Tibial nerve (tissue), 4 donors: ENCODE results near the gene PODXL2. TPM values are rescaled to one million over a fixed set of nuclear protein-coding genes. Genes with fewer than 3 reads are reported as not detected.

Experiments used
- DNase-seq, 2 donors: peaks; one replicate each; pipeline ENCODE4 v3.0.0-alpha.2; 2019; ENCODE audit warnings: low spot score in 2 of 2
- H3K27ac ChIP-seq, 4 donors: fragments of 200-600 bp; sonication (generic) in 3 of 4; one replicate each; pipeline ENCODE4 v1.5.1; 2017 to 2019; ENCODE audit warnings: mild to moderate bottlenecking in 1 of 4
- H3K27me3 ChIP-seq, 2 donors: fragments of 200-600 bp; sonication (generic) in 1 of 2; one replicate each; pipeline versions ENCODE4 v1.5.1 to v1.6.0; 2017 to 2019
- H3K36me3 ChIP-seq, 3 donors: fragments of 200-600 bp; sonication (generic); one replicate each; pipeline ENCODE4 v1.5.1; 2018 to 2019
- H3K4me1 ChIP-seq, 4 donors: fragments of 200-600 bp; sonication (generic) in 3 of 4; one replicate each; pipeline ENCODE4 v1.5.1; 2017 to 2019
- H3K4me3 ChIP-seq, 4 donors: fragments of 200-600 bp; sonication (generic) in 3 of 4; one replicate each; pipeline ENCODE4 v1.5.1; 2017 to 2019; ENCODE audit warnings: mild to moderate bottlenecking in 1 of 4, moderate library complexity in 1 of 4
- H3K9me3 ChIP-seq, 4 donors: fragments of 200-600 bp; sonication (generic) in 3 of 4; one replicate each; pipeline ENCODE4 v1.5.1; 2017 to 2019
- CTCF ChIP-seq, 5 experiments: fragments of 200-600 bp in 3 of 5; fragments of 450-650 bp in 2 of 5; sonication (generic) in 3 of 5; IDR thresholded peaks; one replicate each; pipeline ENCODE4 v1.5.1; 2016 to 2019; ENCODE audit warnings: antibody characterized with exemption in 5 of 5, mild to moderate bottlenecking in 3 of 5, moderate library complexity in 2 of 5
- EP300 ChIP-seq, 2 donors: sonication (generic); formaldehyde crosslinking; IDR thresholded peaks; one replicate each; pipeline ENCODE4 v1.6.1; 2017; ENCODE audit warnings: antibody characterized with exemption in 2 of 2, mild to moderate bottlenecking in 1 of 2
- POLR2A ChIP-seq, 2 donors: fragments of 450-650 bp; IDR thresholded peaks; one replicate each; pipeline ENCODE4 v1.6.1; 2017; ENCODE audit warnings: antibody characterized with exemption in 2 of 2, mild to moderate bottlenecking in 2 of 2, moderate library complexity in 2 of 2
- WGBS, 2 donors: methylation state at CpG; one replicate each; pipeline ENCODE4 v1.1.5; 2018; 5-methylcytosine and 5-hydroxymethylcytosine counted together
- total RNA-seq, 4 donors: library from RNA; depleted of rRNA; stranded (reverse); fragments of >200 nt; gene quantifications; one replicate each; pipeline ENCODE4 v1.1.0, GENCODE V29; 2016

Gene PODXL2
- total RNA-seq, 4 donors from 2014 or later, result 12.7 to 19.8 (median 14.1) TPM

GRCh38 chr3:127616836-127617605 lies 12.0 kb upstream of the PODXL2 start:
- no peaks in the 10 kb centered on the region for H3K9me3 ChIP-seq
- WGBS, 2 donors, result 94 to 95% methylated on average over 24 to 26 of the region's 26 CpGs
- peaks cover 0 to 84% (median 3%) of the 10 kb centered on the region in 3 donors for H3K36me3 ChIP-seq
- DNase-seq, result no peak
- H3K27ac ChIP-seq, result no peak overlapping the region
- TF ChIP-seq POLR2A (IDR thresholded peaks at IDR 0.05) (no peak), EP300 (IDR thresholded peaks at IDR 0.05) (no peak), CTCF (IDR thresholded peaks at IDR 0.05) (no peak)
- H3K27me3 ChIP-seq, result no peaks in the 10 kb centered on the region
- H3K4me1 ChIP-seq, result no peaks in the 10 kb centered on the region
- no peak overlapping the region for H3K4me3 ChIP-seq

DNA sequence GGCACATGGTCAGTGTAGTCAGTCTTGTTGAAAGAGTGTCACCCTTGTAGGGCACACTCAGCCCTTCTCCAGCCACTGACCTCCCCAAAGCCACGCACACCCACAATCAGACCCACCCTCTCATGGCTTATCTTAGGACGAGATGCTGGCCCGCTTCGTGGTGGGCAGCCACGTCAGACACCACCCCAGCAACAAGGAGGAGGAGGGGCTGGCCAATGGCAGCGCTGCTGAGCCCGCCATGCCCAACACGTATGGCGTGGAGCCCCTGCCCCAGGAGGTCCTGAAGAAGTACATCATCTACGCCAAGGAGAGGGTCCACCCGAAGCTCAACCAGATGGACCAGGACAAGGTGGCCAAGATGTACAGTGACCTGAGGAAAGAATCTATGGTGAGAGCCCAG lies 10.1 kb upstream of the PODXL2 start:
- Histone ChIP-seq H3K9me3 (no peaks in the 10 kb centered on the region), H3K4me3 (no peak overlapping the region), H3K36me3 (peaks cover 0 to 80% (median 3%) of the 10 kb centered on the region in 3 donors), H3K27ac (no peak overlapping the region), H3K27me3 (no peaks in the 10 kb centered on the region), H3K4me1 (no peaks in the 10 kb centered on the region)
- TF ChIP-seq EP300 (IDR thresholded peaks at IDR 0.05), result no peak
- TF ChIP-seq CTCF (IDR thresholded peaks at IDR 0.05), result no peak
- no peak for TF ChIP-seq POLR2A (IDR thresholded peaks at IDR 0.05)
- DNase-seq, result no peak
- 95 to 98% methylated on average over 6 to 11 of the region's 11 CpGs for WGBS, 2 donors

- no peak overlapping the region for H3K27ac ChIP-seq
- no peaks in the 10 kb centered on the region for H3K9me3 ChIP-seq
- DNase-seq, result no peak
- WGBS, 2 donors, result 96 to 98% methylated on average over 32 of the region's 32 CpGs
- H3K4me3 ChIP-seq, result no peak overlapping the region
- peaks cover 0 to 70% (median 3%) of the 10 kb centered on the region in 3 donors for H3K36me3 ChIP-seq
- no peaks in the 10 kb centered on the region for H3K4me1 ChIP-seq
- no peak for TF ChIP-seq EP300 (IDR thresholded peaks at IDR 0.05)
- no peak for TF ChIP-seq CTCF (IDR thresholded peaks at IDR 0.05)
- no peak for TF ChIP-seq POLR2A (IDR thresholded peaks at IDR 0.05)
- no peaks in the 10 kb centered on the region for H3K27me3 ChIP-seq
Measured at GRCh38 chr3:127620637-127621375, 8.2 kb upstream of the PODXL2 start.

DNA sequence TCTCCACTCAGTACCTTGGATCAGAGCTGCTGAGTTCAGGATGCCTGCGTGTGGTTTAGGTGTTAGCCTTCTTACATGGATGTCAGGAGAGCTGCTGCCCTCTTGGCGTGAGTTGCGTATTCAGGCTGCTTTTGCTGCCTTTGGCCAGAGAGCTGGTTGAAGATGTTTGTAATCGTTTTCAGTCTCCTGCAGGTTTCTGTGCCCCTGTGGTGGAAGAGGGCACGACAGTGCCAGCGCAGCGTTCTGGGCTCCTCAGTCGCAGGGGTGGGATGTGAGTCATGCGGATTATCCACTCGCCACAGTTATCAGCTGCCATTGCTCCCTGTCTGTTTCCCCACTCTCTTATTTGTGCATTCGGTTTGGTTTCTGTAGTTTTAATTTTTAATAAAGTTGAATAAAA lies 7.0 kb upstream of the PODXL2 start:
- DNase-seq, result no peak
- 91 to 96% methylated on average over 11 of the region's 11 CpGs for WGBS, 2 donors

More for the DNA sequence above, 7.0 kb upstream of the PODXL2 start:
- H3K4me3 ChIP-seq, result no peak overlapping the region
- H3K36me3 ChIP-seq, result peaks cover 0 to 58% (median 3%) of the 10 kb centered on the region in 3 donors
- no peaks in the 10 kb centered on the region for H3K4me1 ChIP-seq
- no peak overlapping the region for H3K27ac ChIP-seq
- no peaks in the 10 kb centered on the region for H3K27me3 ChIP-seq
- no peaks in the 10 kb centered on the region for H3K9me3 ChIP-seq
- no peak for TF ChIP-seq EP300 (IDR thresholded peaks at IDR 0.05)
- TF ChIP-seq CTCF (IDR thresholded peaks at IDR 0.05), result no peak
- TF ChIP-seq POLR2A (IDR thresholded peaks at IDR 0.05), result no peak
